Mesendoderm (in vitro differentiated cells): Measurements from ENCODE around the gene SLC25A12.

Experiments
- DNase-seq: peaks from one replicate; pipeline ENCODE4 v3.0.0; 2013
- H2AK5ac ChIP-seq: 2 replicates; pipeline ENCODE4 v1.6.1; 2013; ENCODE audit warnings: low read length, inconsistent platforms
- H2BK120ac ChIP-seq: 2 replicates; pipeline ENCODE4 v1.6.1; 2013; ENCODE audit warnings: low read depth, mild to moderate bottlenecking, low read length, moderate library complexity, mixed read lengths
- H2BK15ac ChIP-seq: replicated peaks from 2 replicates; pipeline ENCODE4 v1.6.1; 2013; ENCODE audit warnings: low read depth, mild to moderate bottlenecking, moderate library complexity
- H2BK5ac ChIP-seq: 2 replicates; pipeline ENCODE4 v1.6.1; 2013; ENCODE audit warnings: low read length, inconsistent platforms
- H3K18ac ChIP-seq: 2 replicates; pipeline ENCODE4 v1.6.1; 2013; ENCODE audit warnings: mild to moderate bottlenecking, low read length, mixed read lengths
- H3K23ac ChIP-seq: one replicate; pipeline ENCODE4 v1.6.1; 2013; ENCODE audit warnings: low read length
- H3K27ac ChIP-seq: 2 replicates; pipeline ENCODE4 v1.5.1; 2013; ENCODE audit warnings: low read depth, mild to moderate bottlenecking, inconsistent platforms, low read length, moderate library complexity
- H3K27me3 ChIP-seq: 2 replicates; pipeline ENCODE4 v1.6.1; 2013; ENCODE audit warnings: low read length, control low read depth, mild to moderate bottlenecking, inconsistent platforms; ENCODE audit not compliant: insufficient read depth, poor library complexity
- H3K36me3 ChIP-seq: 2 replicates; pipeline ENCODE4 v1.6.1; 2013; ENCODE audit warnings: low read length, inconsistent platforms; ENCODE audit not compliant: control insufficient read depth, insufficient read depth
- H3K4ac ChIP-seq: one replicate; pipeline ENCODE4 v1.6.1; 2013; ENCODE audit warnings: low read depth, mild to moderate bottlenecking, low read length, moderate library complexity
- H3K4me1 ChIP-seq: 2 replicates; pipeline ENCODE4 v1.6.1; 2013; ENCODE audit warnings: low read depth, low read length, inconsistent platforms; ENCODE audit not compliant: control insufficient read depth
- H3K4me2 ChIP-seq: 2 replicates; pipeline ENCODE4 v1.6.1; 2013; ENCODE audit warnings: low read length
- H3K4me3 ChIP-seq: 2 replicates; pipeline ENCODE4 v1.5.1; 2013; ENCODE audit warnings: mild to moderate bottlenecking, low read length
- H3K56ac ChIP-seq: one replicate; pipeline ENCODE4 v1.6.1; 2013; ENCODE audit warnings: low read length
- H3K79me1 ChIP-seq: 2 replicates; pipeline ENCODE4 v1.6.1; 2013; ENCODE audit warnings: low read length, inconsistent platforms
- H3K79me2 ChIP-seq: 2 replicates; pipeline ENCODE4 v1.6.1; 2013; ENCODE audit warnings: mild to moderate bottlenecking, low read length; ENCODE audit not compliant: control insufficient read depth, insufficient read depth
- H3K9ac ChIP-seq: 2 replicates; pipeline ENCODE4 v1.6.1; 2013; ENCODE audit warnings: low read length, inconsistent platforms
- H4K5ac ChIP-seq: one replicate; pipeline ENCODE4 v1.6.1; 2013; ENCODE audit warnings: low read length
- H4K8ac ChIP-seq: one replicate; pipeline ENCODE4 v1.6.1; 2013; ENCODE audit warnings: low read depth, mild to moderate bottlenecking, control low read depth, low read length, moderate library complexity
- WGBS: extraction: QIAGEN DNeasy Blood & Tissue Kit; methylation state at CpG from one replicate; pipeline ENCODE4 v1.1.7; 2013; ENCODE audit warnings: low lambda C conversion rate, missing lambda C conversion rate; ENCODE audit not compliant: insufficient coverage; ENCODE audit errors: extremely low coverage; 5-methylcytosine and 5-hydroxymethylcytosine counted together

SLC25A12 gene

GRCh38 chr2:171789956-171790355, 104.1 kb downstream of the SLC25A12 start:
- no CpG with 5 or more reads among the region's 6 CpGs for whole genome bisulfite sequencing

DNA sequence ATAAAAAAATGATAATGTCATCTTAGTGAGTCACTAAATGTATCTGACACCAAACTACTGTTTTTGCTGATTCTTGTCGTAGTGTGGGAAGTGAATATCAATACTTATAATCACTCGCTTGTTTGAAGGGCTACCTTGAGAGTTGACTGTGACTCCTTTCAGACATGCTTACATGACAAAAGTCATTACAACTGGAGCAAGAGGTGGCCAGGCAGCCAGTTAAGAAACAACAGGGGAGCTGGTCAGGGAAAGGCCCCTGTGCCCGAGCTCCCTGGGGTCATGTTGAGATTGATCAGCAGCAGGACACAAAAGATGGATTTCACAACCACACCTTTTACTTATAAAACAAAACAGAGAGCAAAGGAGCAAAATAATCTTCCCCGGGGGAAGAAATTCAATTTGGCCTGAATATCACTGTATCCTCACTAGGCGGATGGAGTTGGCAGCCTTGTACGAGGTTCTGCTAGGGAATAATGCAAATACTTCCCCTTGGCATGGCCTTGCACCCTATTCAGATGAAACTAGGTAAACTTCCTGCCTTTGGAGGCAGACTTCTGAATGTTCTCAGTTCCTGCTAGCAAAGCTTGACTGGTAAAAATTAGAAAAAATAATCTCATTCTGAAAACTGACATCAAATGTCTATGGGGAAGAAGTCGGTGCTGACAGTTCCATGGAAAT, 105.6 kb downstream of the SLC25A12 start:
- H3K4me1 ChIP-seq: peaks cover 8% of the 10 kb centered on the region
- H2AK5ac ChIP-seq: no peak overlapping the region
- H3K9ac ChIP-seq: no peak overlapping the region
- H2BK5ac ChIP-seq: no peak overlapping the region
- no peak overlapping the region for H4K8ac ChIP-seq
- H3K36me3 ChIP-seq: no peaks in the 10 kb centered on the region
- no peaks in the 10 kb centered on the region for H3K27me3 ChIP-seq
- no peaks in the 10 kb centered on the region for H3K79me1 ChIP-seq
- H4K5ac ChIP-seq: no peak overlapping the region
- no peak overlapping the region for H3K27ac ChIP-seq
- no peaks in the 10 kb centered on the region for H3K79me2 ChIP-seq
- H3K4me3 ChIP-seq: no peak overlapping the region
- no peak overlapping the region for H3K18ac ChIP-seq
- H3K4me2 ChIP-seq: no peak overlapping the region
- WGBS: no CpG with 5 or more reads among the region's 7 CpGs
- H3K23ac ChIP-seq: no peak overlapping the region
- no peak overlapping the region for H2BK15ac ChIP-seq
- no peak overlapping the region for H2BK120ac ChIP-seq
- DNase-seq: no peak
- no peak overlapping the region for H3K56ac ChIP-seq
- no peak overlapping the region for H3K4ac ChIP-seq

More at GRCh38 chr2:171789956-171790355, 104.1 kb downstream of the SLC25A12 start:
- Histone ChIP-seq H3K36me3 (no peaks in the 10 kb centered on the region), H2AK5ac (no peak overlapping the region), H3K56ac (no peak overlapping the region), H3K4me1 (peaks cover 13% of the 10 kb centered on the region), H3K4me2 (no peak overlapping the region), H2BK5ac (no peak overlapping the region), H2BK15ac (no peak overlapping the region), H3K79me2 (no peaks in the 10 kb centered on the region), H3K23ac (no peak overlapping the region), H3K27ac (no peak overlapping the region), H3K18ac (no peak overlapping the region), H4K8ac (no peak overlapping the region), H3K79me1 (no peaks in the 10 kb centered on the region), H3K27me3 (no peaks in the 10 kb centered on the region), H2BK120ac (no peak overlapping the region), H3K9ac (no peak overlapping the region), H3K4ac (no peak overlapping the region), H4K5ac (no peak overlapping the region), H3K4me3 (no peak overlapping the region)
- peak; percentile 29 for DNase-seq

DNA sequence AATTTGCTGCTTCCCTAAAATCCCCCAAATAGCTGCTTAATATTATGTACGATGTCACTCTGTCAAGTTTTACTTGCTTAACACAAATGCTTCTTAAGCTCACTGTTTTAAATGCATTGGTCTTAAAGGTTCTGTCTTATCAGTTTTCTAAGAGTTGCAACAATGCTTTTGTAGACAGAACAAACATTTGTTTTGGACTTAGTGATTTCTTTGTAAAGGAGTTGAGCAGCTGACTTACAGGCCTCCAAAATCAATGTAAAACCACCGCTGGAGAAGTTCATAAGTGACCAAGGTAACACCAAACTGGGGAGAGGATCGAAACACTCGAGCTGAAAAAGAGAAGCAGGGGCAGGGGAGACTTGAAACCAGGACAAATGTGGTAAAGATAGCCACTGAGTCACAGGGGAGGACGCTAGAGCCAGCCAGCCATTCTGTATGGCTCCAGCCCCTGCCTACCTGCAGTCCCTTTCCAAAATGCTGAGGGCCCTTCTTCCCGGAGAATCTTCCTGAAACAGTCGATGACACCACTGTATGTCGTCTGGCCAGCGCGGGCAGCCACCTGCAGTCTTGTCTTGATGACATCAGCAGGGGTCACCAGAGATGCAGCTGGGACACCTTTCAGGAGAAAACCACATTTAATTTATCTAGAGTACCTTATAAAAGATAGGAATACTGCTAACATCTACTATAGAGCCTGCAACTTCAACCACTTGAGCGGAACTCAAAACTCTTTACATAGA, 106.5 kb downstream of the SLC25A12 start:
- no peak overlapping the region for H3K23ac ChIP-seq
- H2BK120ac ChIP-seq: no peak overlapping the region
- H3K9ac ChIP-seq: no peak overlapping the region
- no peak overlapping the region for H2BK5ac ChIP-seq
- H3K36me3 ChIP-seq: no peaks in the 10 kb centered on the region
- peak; percentile 49 for DNase-seq
- no peak overlapping the region for H4K8ac ChIP-seq
- H3K79me2 ChIP-seq: no peaks in the 10 kb centered on the region
- H3K18ac ChIP-seq: no peak overlapping the region
- no peak overlapping the region for H3K4me2 ChIP-seq
- H3K27me3 ChIP-seq: no peaks in the 10 kb centered on the region
- WGBS: no CpG with 5 or more reads among the region's 11 CpGs
- no peak overlapping the region for H3K4ac ChIP-seq
- no peak overlapping the region for H2BK15ac ChIP-seq
- H3K27ac ChIP-seq: no peak overlapping the region
- no peak overlapping the region for H3K4me3 ChIP-seq
- no peaks in the 10 kb centered on the region for H3K79me1 ChIP-seq
- H4K5ac ChIP-seq: no peak overlapping the region
- H2AK5ac ChIP-seq: no peak overlapping the region
- no peak overlapping the region for H3K56ac ChIP-seq
- peaks cover 3% of the 10 kb centered on the region for H3K4me1 ChIP-seq

DNA sequence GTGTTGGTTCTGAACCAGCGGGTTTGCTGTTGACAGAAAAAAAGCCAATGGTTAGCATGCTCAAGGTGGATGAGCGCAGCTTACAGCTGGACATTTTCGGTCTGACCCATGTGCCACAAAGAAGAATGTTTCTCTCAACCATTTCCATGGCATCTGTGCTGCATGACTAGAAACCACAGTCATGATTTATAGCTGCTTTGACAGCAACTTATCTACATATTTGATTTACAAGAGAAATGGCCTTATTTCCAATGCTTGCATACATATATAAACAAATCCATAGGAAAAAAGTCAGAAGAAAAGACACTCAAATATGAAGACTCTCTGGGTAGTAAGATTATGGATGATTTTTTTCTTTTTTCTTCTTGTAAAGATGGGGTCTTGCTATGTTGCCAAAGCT, 108.6 kb downstream of the SLC25A12 start:
- Histone ChIP-seq H3K4me3 (no peak overlapping the region), H3K4me2 (no peak overlapping the region), H3K4ac (no peak overlapping the region), H3K4me1 (no peaks in the 10 kb centered on the region), H3K56ac (no peak overlapping the region), H3K27me3 (no peaks in the 10 kb centered on the region), H2AK5ac (no peak overlapping the region), H3K79me1 (no peaks in the 10 kb centered on the region), H3K36me3 (no peaks in the 10 kb centered on the region), H2BK5ac (no peak overlapping the region), H3K23ac (no peak overlapping the region), H2BK15ac (no peak overlapping the region), H2BK120ac (no peak overlapping the region), H3K79me2 (no peaks in the 10 kb centered on the region), H3K18ac (no peak overlapping the region), H4K8ac (no peak overlapping the region), H4K5ac (no peak overlapping the region), H3K27ac (no peak overlapping the region), H3K9ac (no peak overlapping the region)
- no CpG with 5 or more reads among the region's 3 CpGs for WGBS
- DNase-seq: no peak

- WGBS: no CpG with 5 or more reads among the region's 3 CpGs
- no peak overlapping the region for H3K4me3 ChIP-seq
- H3K36me3 ChIP-seq: no peaks in the 10 kb centered on the region
- H3K4ac ChIP-seq: no peak overlapping the region
- no peaks in the 10 kb centered on the region for H3K4me1 ChIP-seq
- no peak overlapping the region for H3K56ac ChIP-seq
- H4K8ac ChIP-seq: no peak overlapping the region
- H3K79me2 ChIP-seq: no peaks in the 10 kb centered on the region
- no peak overlapping the region for H3K9ac ChIP-seq
- no peak overlapping the region for H3K4me2 ChIP-seq
- no peaks in the 10 kb centered on the region for H3K79me1 ChIP-seq
- H3K27me3 ChIP-seq: no peaks in the 10 kb centered on the region
- H2BK5ac ChIP-seq: no peak overlapping the region
- no peak overlapping the region for H3K27ac ChIP-seq
- no peak for DNase-seq
- no peak overlapping the region for H3K18ac ChIP-seq
- H2AK5ac ChIP-seq: no peak overlapping the region
- no peak overlapping the region for H2BK15ac ChIP-seq
- H2BK120ac ChIP-seq: no peak overlapping the region
- H3K23ac ChIP-seq: no peak overlapping the region
- no peak overlapping the region for H4K5ac ChIP-seq
Observed at GRCh38 chr2:171778515-171778914, 115.5 kb downstream of the SLC25A12 start.
